HEK293 (cell line): ENCODE measurements around the gene VDAC1.

Source experiments
- CTCF ChIA-PET: fragments of 350-600 bp; formaldehyde crosslinking; extraction: SDS; loops from one replicate; lab custom pipeline; 2021; ENCODE audit warnings: antibody characterized with exemption; lab: Yijun Ruan, JAX
- POLR2A ChIA-PET: fragments of 300-600 bp; formaldehyde crosslinking; extraction: SDS; loops from one replicate; lab custom pipeline; 2020; ENCODE audit warnings: antibody characterized with exemption, inconsistent platforms; lab: Yijun Ruan, JAX
- H3K27ac ChIP-seq: fragments of 200-500 bp; sonication (Bioruptor generic); 2 replicates; pipeline ENCODE4 v1.5.1; 2014; ENCODE audit warnings: low read depth, low read length, control low read depth, inconsistent platforms; ENCODE audit errors: extremely low read depth
- H3K36me3 ChIP-seq, 2 experiments: fragments of 200-500 bp in 1 of 2; sonication (Bioruptor generic) in 1 of 2; 1 replicate in 1 of 2; 2 replicates in 1 of 2; pipeline ENCODE4 v1.5.1; 2014 to 2017; ENCODE audit warnings: inconsistent platforms in 2 of 2, low read length in 2 of 2; ENCODE audit not compliant: control insufficient read depth in 2 of 2, insufficient read depth in 1 of 2
- H3K4me1 ChIP-seq: fragments of 200-500 bp; sonication (Bioruptor generic); 2 replicates; pipeline ENCODE4 v1.5.1; 2014; ENCODE audit warnings: mild to moderate bottlenecking, low read length, inconsistent platforms; ENCODE audit not compliant: control insufficient read depth, insufficient read depth
- H3K4me3 ChIP-seq: 2 replicates; pipeline ENCODE4 v1.5.1; 2011; ENCODE audit warnings: low read depth, mild to moderate bottlenecking, control low read depth, low read length, moderate library complexity
- H3K9me3 ChIP-seq: fragments of 200-500 bp; sonication (Bioruptor generic); 2 replicates; pipeline ENCODE4 v1.5.1; 2014; ENCODE audit warnings: low read depth, low read length, inconsistent platforms; ENCODE audit not compliant: control insufficient read depth, insufficient read depth
- CTCF ChIP-seq: fragments of 450-650 bp; formaldehyde crosslinking; IDR thresholded peaks from 2 replicates; pipeline ENCODE4 v1.5.1; 2016; ENCODE audit warnings: missing biosample characterization, missing genetic modification characterization
- EGR2 ChIP-seq: fragments of 450-650 bp; formaldehyde crosslinking; IDR thresholded peaks from 2 replicates; pipeline ENCODE4 v1.5.1; 2016; ENCODE audit warnings: low read depth, missing biosample characterization, missing genetic modification characterization
- RBAK ChIP-seq: fragments of 450-650 bp; formaldehyde crosslinking; IDR thresholded peaks from 2 replicates; pipeline ENCODE4 v1.5.1; 2016; ENCODE audit warnings: missing biosample characterization, missing genetic modification characterization
- SCRT1 ChIP-seq: fragments of 450-650 bp; formaldehyde crosslinking; IDR thresholded peaks from 2 replicates; pipeline ENCODE4 v1.5.1; 2016; ENCODE audit warnings: missing biosample characterization, missing genetic modification characterization, borderline replicate concordance
- SCRT2 ChIP-seq: fragments of 450-650 bp; formaldehyde crosslinking; IDR thresholded peaks from 2 replicates; pipeline ENCODE4 v1.5.1; 2016; ENCODE audit warnings: missing biosample characterization, missing genetic modification characterization
- ZBTB20 ChIP-seq: fragments of 450-650 bp; formaldehyde crosslinking; IDR thresholded peaks from 2 replicates; pipeline ENCODE4 v1.5.1; 2016; ENCODE audit warnings: missing biosample characterization, missing genetic modification characterization
- ZBTB26 ChIP-seq: fragments of 450-650 bp; formaldehyde crosslinking; optimal IDR thresholded peaks from 2 replicates; pipeline ENCODE3; 2016; ENCODE audit warnings: missing biosample characterization, mild to moderate bottlenecking, missing genetic modification characterization
- ZNF19 ChIP-seq: fragments of 450-650 bp; formaldehyde crosslinking; IDR thresholded peaks from 2 replicates; pipeline ENCODE4; 2016; ENCODE audit warnings: missing biosample characterization, missing genetic modification characterization, low read depth
- ZNF221 ChIP-seq: fragments of 450-650 bp; formaldehyde crosslinking; IDR thresholded peaks from 2 replicates; pipeline ENCODE4 v1.5.1; 2017; ENCODE audit warnings: missing biosample characterization, missing genetic modification characterization, borderline replicate concordance
- ZNF248 ChIP-seq: fragments of 450-650 bp; formaldehyde crosslinking; IDR thresholded peaks from 2 replicates; pipeline ENCODE4 v1.5.1; 2017; ENCODE audit warnings: missing biosample characterization, missing genetic modification characterization
- ZNF302 ChIP-seq: fragments of 450-650 bp; formaldehyde crosslinking; IDR thresholded peaks from 2 replicates; pipeline ENCODE4 v1.5.1; 2016; ENCODE audit warnings: missing biosample characterization, missing genetic modification characterization, low read depth
- ZNF341 ChIP-seq: fragments of 450-650 bp; formaldehyde crosslinking; IDR thresholded peaks from 2 replicates; pipeline ENCODE4; 2016; ENCODE audit warnings: low read depth, missing biosample characterization, missing genetic modification characterization
- ZNF362 ChIP-seq: fragments of 450-650 bp; formaldehyde crosslinking; IDR thresholded peaks from 2 replicates; pipeline ENCODE4 v1.5.1; 2016; ENCODE audit warnings: missing biosample characterization, missing genetic modification characterization
- ZNF473 ChIP-seq: fragments of 450-650 bp; formaldehyde crosslinking; IDR thresholded peaks from 2 replicates; pipeline ENCODE4 v1.5.1; 2017; ENCODE audit warnings: missing biosample characterization, missing genetic modification characterization
- ZNF645 ChIP-seq: fragments of 450-650 bp; formaldehyde crosslinking; IDR thresholded peaks from 2 replicates; pipeline ENCODE4; 2016; ENCODE audit warnings: missing biosample characterization, missing genetic modification characterization
- ZNF76 ChIP-seq: fragments of 450-650 bp; formaldehyde crosslinking; IDR thresholded peaks from 2 replicates; pipeline ENCODE4; 2016; ENCODE audit warnings: low read depth, missing biosample characterization, missing genetic modification characterization, borderline replicate concordance
- ZNF843 ChIP-seq: fragments of 450-650 bp; formaldehyde crosslinking; IDR thresholded peaks from 2 replicates; pipeline ENCODE4 v1.5.1; 2016; ENCODE audit warnings: missing biosample characterization, missing genetic modification characterization
- ZSCAN16 ChIP-seq: fragments of 450-650 bp; formaldehyde crosslinking; IDR thresholded peaks from 2 replicates; pipeline ENCODE4 v1.5.1; 2016; ENCODE audit warnings: missing biosample characterization, missing genetic modification characterization
- TF ChIP-seq, protein P1 (sequence below): sonication (generic); formaldehyde crosslinking; IDR thresholded peaks from 2 replicates; pipeline ENCODE4 v1.8.1; 2022; ENCODE audit warnings: mild to moderate bottlenecking, moderate library complexity, missing genetic modification reagents
- TF ChIP-seq, protein P2 (sequence below): fragments of 450-650 bp; formaldehyde crosslinking; IDR thresholded peaks from 2 replicates; pipeline ENCODE4 v1.5.0; 2017; ENCODE audit warnings: missing biosample characterization, missing genetic modification characterization, borderline replicate concordance

The VDAC1 gene

DNA sequence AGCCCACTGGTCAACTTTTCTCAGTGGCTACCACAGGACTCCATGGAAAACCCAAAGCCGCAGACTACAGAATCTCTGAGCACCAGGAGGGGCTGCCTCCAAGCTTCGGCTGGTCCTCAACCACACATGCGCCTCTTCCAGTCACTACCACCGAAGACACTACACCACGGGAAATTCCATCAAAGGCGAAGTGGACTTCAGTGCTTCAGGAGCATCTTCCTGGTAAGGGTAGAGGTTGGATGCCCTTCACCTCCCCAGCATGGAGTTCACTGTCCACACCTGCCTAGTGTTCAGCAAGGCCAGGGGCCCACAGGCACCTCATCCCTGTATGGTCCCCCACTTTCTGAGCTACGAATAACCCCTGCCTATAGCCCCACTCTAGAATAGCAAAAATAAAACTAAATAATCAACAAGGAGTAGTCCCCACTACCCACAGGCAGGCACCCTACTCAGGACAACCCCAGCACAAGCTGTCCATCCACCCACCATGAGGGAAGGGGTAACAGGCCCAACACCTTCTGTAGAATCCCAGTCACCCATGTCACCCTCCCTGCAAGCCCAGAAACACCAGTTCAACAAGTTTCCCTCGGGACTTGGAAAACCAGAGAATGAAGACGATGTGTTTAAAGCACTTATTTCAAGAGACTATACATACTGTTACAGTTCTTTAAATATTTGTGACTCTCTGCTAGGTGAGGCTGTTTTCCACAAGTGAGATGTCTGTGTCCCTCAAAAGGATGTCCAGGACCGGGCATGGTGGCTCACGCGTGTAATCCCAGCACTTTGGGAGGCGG, 2.6 kb downstream of the VDAC1 start:
- H3K9me3 ChIP-seq = no peaks in the 10 kb centered on the region
- ChIA-PET CTCF (no interaction called here), POLR2A (interaction anchor here (0.8 kb wide), 1 partner anchor 17 kb away, joined by 3 read pairs; no protein-coding TSS in a partner anchor)
- TF ChIP-seq EGR2 (tag by site-specific recombination) (0 out of 2 replicates have a peak, but pooled peaks have one; percentile 7), ZNF645 (no peak), RBAK (tag by site-specific recombination) (no peak), ZNF76 (tag by site-specific recombination) (no peak), ZBTB20 (tag by site-specific recombination) (no peak), SCRT1 (tag by site-specific recombination) (0 out of 2 replicates have a peak, but pooled peaks have one; percentile 27), SCRT2 (peak; percentile 85; the same call in 1 of the 2 replicates)
- TF ChIP-seq, protein P1, sequence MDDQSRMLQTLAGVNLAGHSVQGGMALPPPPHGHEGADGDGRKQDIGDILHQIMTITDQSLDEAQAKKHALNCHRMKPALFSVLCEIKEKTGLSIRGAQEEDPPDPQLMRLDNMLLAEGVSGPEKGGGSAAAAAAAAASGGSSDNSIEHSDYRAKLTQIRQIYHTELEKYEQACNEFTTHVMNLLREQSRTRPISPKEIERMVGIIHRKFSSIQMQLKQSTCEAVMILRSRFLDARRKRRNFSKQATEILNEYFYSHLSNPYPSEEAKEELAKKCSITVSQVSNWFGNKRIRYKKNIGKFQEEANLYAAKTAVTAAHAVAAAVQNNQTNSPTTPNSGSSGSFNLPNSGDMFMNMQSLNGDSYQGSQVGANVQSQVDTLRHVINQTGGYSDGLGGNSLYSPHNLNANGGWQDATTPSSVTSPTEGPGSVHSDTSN (CRISPR knock-in tag) = no peak
- H3K36me3 ChIP-seq = peaks cover 8 to 38% of the 10 kb centered on the region in 2 experiments; a peak in 2 of 3 replicates
- H3K4me1 ChIP-seq = peaks cover 3% of the 10 kb centered on the region
- no peak overlapping the region for H3K27ac ChIP-seq
- no peak overlapping the region for H3K4me3 ChIP-seq

GRCh38 chr5:134000696-134001453, 3.9 kb downstream of the VDAC1 start:
- H3K9me3 ChIP-seq = no peaks in the 10 kb centered on the region
- peaks cover 8 to 38% of the 10 kb centered on the region in 2 experiments; a peak in 2 of 3 replicates for H3K36me3 ChIP-seq
- TF ChIP-seq ZNF19 (tag by site-specific recombination) (no peak), ZSCAN16 (tag by site-specific recombination) (no peak), ZNF473 (tag by site-specific recombination) (no peak), ZBTB20 (tag by site-specific recombination) (no peak), ZNF302 (no peak), ZBTB26 (no peak), ZNF843 (tag by site-specific recombination) (no peak), ZNF341 (tag by site-specific recombination) (no peak), ZNF362 (tag by site-specific recombination) (no peak), ZNF221 (no peak), ZNF248 (no peak), CTCF (tag by site-specific recombination) (no peak), EGR2 (tag by site-specific recombination) (no peak)
- TF ChIP-seq, protein P2, sequence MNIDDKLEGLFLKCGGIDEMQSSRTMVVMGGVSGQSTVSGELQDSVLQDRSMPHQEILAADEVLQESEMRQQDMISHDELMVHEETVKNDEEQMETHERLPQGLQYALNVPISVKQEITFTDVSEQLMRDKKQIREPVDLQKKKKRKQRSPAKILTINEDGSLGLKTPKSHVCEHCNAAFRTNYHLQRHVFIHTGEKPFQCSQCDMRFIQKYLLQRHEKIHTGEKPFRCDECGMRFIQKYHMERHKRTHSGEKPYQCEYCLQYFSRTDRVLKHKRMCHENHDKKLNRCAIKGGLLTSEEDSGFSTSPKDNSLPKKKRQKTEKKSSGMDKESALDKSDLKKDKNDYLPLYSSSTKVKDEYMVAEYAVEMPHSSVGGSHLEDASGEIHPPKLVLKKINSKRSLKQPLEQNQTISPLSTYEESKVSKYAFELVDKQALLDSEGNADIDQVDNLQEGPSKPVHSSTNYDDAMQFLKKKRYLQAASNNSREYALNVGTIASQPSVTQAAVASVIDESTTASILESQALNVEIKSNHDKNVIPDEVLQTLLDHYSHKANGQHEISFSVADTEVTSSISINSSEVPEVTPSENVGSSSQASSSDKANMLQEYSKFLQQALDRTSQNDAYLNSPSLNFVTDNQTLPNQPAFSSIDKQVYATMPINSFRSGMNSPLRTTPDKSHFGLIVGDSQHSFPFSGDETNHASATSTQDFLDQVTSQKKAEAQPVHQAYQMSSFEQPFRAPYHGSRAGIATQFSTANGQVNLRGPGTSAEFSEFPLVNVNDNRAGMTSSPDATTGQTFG = no peak
- peaks cover 8% of the 10 kb centered on the region for H3K4me1 ChIP-seq
- no peak overlapping the region for H3K4me3 ChIP-seq
- ChIA-PET POLR2A (no interaction called here), CTCF (no interaction called here)
- H3K27ac ChIP-seq = no peak overlapping the region
